ENCODE results near the gene IQSEC1.

IQSEC1 gene

GRCh38 chr3:13110678-13111116, 37.5 kb upstream of the IQSEC1 start:
- H3K36me3 ChIP-seq, result no peaks in the 10 kb centered on the region
- intact Hi-C loops (cut with DNase I; ENCODE audit: low total_unique reads), result no loop called here
- peaks cover 0 to 12% (median 0%) of the 10 kb centered on the region in 4 donors for H3K4me1 ChIP-seq
- peaks cover 0 to 46% of the 10 kb centered on the region in 2 donors for H3K27me3 ChIP-seq
- TF ChIP-seq CTCF (IDR thresholded peaks at IDR 0.05), result no peak
- no peak overlapping the region for H3K4me3 ChIP-seq
- no peak overlapping the region for H3K27ac ChIP-seq
- DNase-seq, result peak in 1 of 2 donors; percentile 41
- no peaks in the 10 kb centered on the region for H3K9me3 ChIP-seq

GRCh38 chr3:13109516-13109915, 36.3 kb upstream of the IQSEC1 start:
- Histone ChIP-seq H3K27ac (no peak overlapping the region), H3K27me3 (peaks cover 0 to 41% of the 10 kb centered on the region in 2 donors), H3K4me1 (peaks cover 0 to 12% (median 0%) of the 10 kb centered on the region in 4 donors), H3K9me3 (no peaks in the 10 kb centered on the region), H3K36me3 (no peaks in the 10 kb centered on the region), H3K4me3 (no peak overlapping the region)
- no peak for TF ChIP-seq CTCF (IDR thresholded peaks at IDR 0.05)
- DNase-seq, result peak in 1 of 2 donors; percentile 48
- intact Hi-C loops (cut with DNase I; ENCODE audit: low total_unique reads), result no loop called here

- Histone ChIP-seq H3K36me3 (no peaks in the 10 kb centered on the region), H3K27ac (no peak overlapping the region), H3K4me3 (no peak overlapping the region), H3K9me3 (no peaks in the 10 kb centered on the region), H3K4me1 (peaks cover 0 to 12% (median 0%) of the 10 kb centered on the region in 4 donors), H3K27me3 (peaks cover 0 to 39% of the 10 kb centered on the region in 2 donors)
- intact Hi-C loops (cut with DNase I; ENCODE audit: low total_unique reads), result no loop called here
- DNase-seq, result peak in 1 of 2 donors; percentile 47
- TF ChIP-seq CTCF (IDR thresholded peaks at IDR 0.05), result no peak
Observed at GRCh38 chr3:13108861-13109260, 35.6 kb upstream of the IQSEC1 start.

- Histone ChIP-seq H3K36me3 (no peaks in the 10 kb centered on the region), H3K4me1 (peaks cover 0 to 12% (median 0%) of the 10 kb centered on the region in 4 donors), H3K27ac (no peak overlapping the region), H3K4me3 (no peak overlapping the region), H3K9me3 (no peaks in the 10 kb centered on the region), H3K27me3 (peaks cover 0 to 33% of the 10 kb centered on the region in 2 donors)
- TF ChIP-seq CTCF (IDR thresholded peaks at IDR 0.05), result no peak
- DNase-seq, result peak in 1 of 2 donors; percentile 45
- intact Hi-C loops (cut with DNase I; ENCODE audit: low total_unique reads), result no loop called here
Observed at GRCh38 chr3:13107661-13108060, 34.4 kb upstream of the IQSEC1 start.

- DNase-seq, result peak in 1 of 2 donors; percentile 28
- peaks cover 0 to 22% of the 10 kb centered on the region in 2 donors for H3K27me3 ChIP-seq
Observed at GRCh38 chr3:13106308-13107001, 33.2 kb upstream of the IQSEC1 start.

More at GRCh38 chr3:13106308-13107001, 33.2 kb upstream of the IQSEC1 start:
- peaks cover 0 to 5% (median 0%) of the 10 kb centered on the region in 4 donors for H3K4me1 ChIP-seq
- H3K27ac ChIP-seq, result no peak overlapping the region
- H3K9me3 ChIP-seq, result no peaks in the 10 kb centered on the region
- intact Hi-C loops (cut with DNase I; ENCODE audit: low total_unique reads), result no loop called here
- no peak overlapping the region for H3K4me3 ChIP-seq
- no peak for TF ChIP-seq CTCF (IDR thresholded peaks at IDR 0.05)
- no peaks in the 10 kb centered on the region for H3K36me3 ChIP-seq
